H1 (cell line): ENCODE results near the gene RBM47. TPM values are rescaled to one million over a fixed set of nuclear protein-coding genes. Genes with fewer than 3 reads are reported as not detected.

Experiments used
- CTCF ChIA-PET: fragments of 300-600 bp; sonication (Branson Sonifier 250); formaldehyde crosslinking; loops from one replicate; lab custom pipeline; 2021; ENCODE audit not compliant: partially characterized antibody; lab: Charles Lee
- POLR2A ChIA-PET: fragments of 300-600 bp; sonication (Branson Sonifier 250); formaldehyde crosslinking; loops from one replicate; lab custom pipeline; 2021; ENCODE audit warnings: inconsistent platforms; ENCODE audit not compliant: partially characterized antibody; lab: Charles Lee
- DNase-seq, 2 experiments: peaks; one replicate each; pipeline versions ENCODE4 v3.0.0 to v3.0.0-alpha.2; 2010 to 2022; ENCODE audit warnings: low spot score in 2 of 2, low read depth in 1 of 2, mixed read lengths in 1 of 2
- FAIRE-seq: peaks from 2 replicates; lab custom pipeline; 2011; peaks lifted over from hg19 to GRCh38; lab: Jason Lieb, UNC
- H2AFZ ChIP-seq: 2 replicates; pipeline ENCODE4 v1.8.1; 2012; ENCODE audit warnings: low read length, inconsistent platforms
- H2AK5ac ChIP-seq: 2 replicates; pipeline ENCODE4 v1.6.1; 2013; ENCODE audit warnings: low read depth, low read length
- H2BK120ac ChIP-seq: replicated peaks from 2 replicates; pipeline ENCODE3; 2013; ENCODE audit warnings: low read depth, low read length, inconsistent platforms
- H2BK12ac ChIP-seq: 2 replicates; pipeline ENCODE4 v1.6.1; 2013; ENCODE audit warnings: low read depth, low read length
- H2BK15ac ChIP-seq: 2 replicates; pipeline ENCODE4 v1.6.1; 2013; ENCODE audit warnings: low read length
- H2BK20ac ChIP-seq: 2 replicates; pipeline ENCODE4 v1.6.1; 2013; ENCODE audit warnings: low read length
- H2BK5ac ChIP-seq: 2 replicates; pipeline ENCODE4 v1.6.1; 2013; ENCODE audit warnings: low read depth, low read length
- H3K14ac ChIP-seq: 2 replicates; pipeline ENCODE4 v1.6.1; 2013; ENCODE audit warnings: inconsistent platforms; ENCODE audit not compliant: insufficient read length
- H3K18ac ChIP-seq: 2 replicates; pipeline ENCODE4 v1.6.1; 2013; ENCODE audit warnings: low read length; ENCODE audit errors: extremely low read depth
- H3K23ac ChIP-seq: 2 replicates; pipeline ENCODE4 v1.6.1; 2013; ENCODE audit warnings: inconsistent platforms; ENCODE audit not compliant: insufficient read length
- H3K23me2 ChIP-seq: 2 replicates; pipeline ENCODE4 v1.6.1; 2013; ENCODE audit warnings: low read depth, low read length
- H3K27ac ChIP-seq: 2 replicates; pipeline ENCODE4 v1.6.1; 2011; ENCODE audit warnings: low read depth, low read length, inconsistent platforms
- H3K27me3 ChIP-seq, 4 experiments: replicated peaks in 1 of 4; 1 replicate in 1 of 4; 2 replicates in 3 of 4; pipeline versions ENCODE4 v1.6.1 to v1.8.1; 2011 to 2013; ENCODE audit warnings: low read length in 3 of 4, mild to moderate bottlenecking in 3 of 4, inconsistent platforms in 2 of 4, mixed read lengths in 2 of 4, moderate library complexity in 1 of 4; ENCODE audit not compliant: control insufficient read depth in 3 of 4, insufficient read depth in 3 of 4; ENCODE audit errors: extremely low read depth in 1 of 4
- H3K36me3 ChIP-seq, 4 experiments: 2 replicates each; pipeline versions ENCODE4 v1.6.1 to v1.8.1; 2011 to 2013; ENCODE audit warnings: mild to moderate bottlenecking in 4 of 4, low read length in 3 of 4, moderate library complexity in 2 of 4, control low read depth in 1 of 4, inconsistent platforms in 1 of 4; ENCODE audit not compliant: insufficient read depth in 4 of 4, control insufficient read depth in 2 of 4
- H3K4ac ChIP-seq: replicated peaks from 2 replicates; pipeline ENCODE3; 2013; ENCODE audit warnings: low read length, low read depth, mixed read lengths, inconsistent platforms; ENCODE audit not compliant: insufficient read length
- H3K4me1 ChIP-seq, 4 experiments: replicated peaks in 1 of 4; 1 replicate in 1 of 4; 2 replicates in 3 of 4; pipeline versions ENCODE4 v1.6.1 to v1.8.1; 2011 to 2013; ENCODE audit warnings: low read length in 3 of 4, inconsistent platforms in 2 of 4, mixed read lengths in 1 of 4; ENCODE audit not compliant: insufficient read depth in 4 of 4, control insufficient read depth in 3 of 4
- H3K4me2 ChIP-seq, 2 experiments: 2 replicates each; pipeline versions ENCODE4 v1.6.1 to v1.8.1; 2011 to 2013; ENCODE audit warnings: low read depth in 2 of 2, low read length in 2 of 2, control low read depth in 1 of 2, inconsistent platforms in 1 of 2, mild to moderate bottlenecking in 1 of 2; ENCODE audit not compliant: insufficient read depth in 1 of 2
- H3K4me3 ChIP-seq, 4 experiments: fragments of 200-600, 300-600 bp in 1 of 4; sonication (generic), shearing (Covaris generic), sonication (Bioruptor Twin) in 1 of 4; 2 replicates each; pipeline versions ENCODE4 v1.5.1 to v1.8.1; 2011 to 2016; ENCODE audit warnings: low read length in 4 of 4, low read depth in 3 of 4, control low read depth in 2 of 4, inconsistent platforms in 2 of 4, mild to moderate bottlenecking in 2 of 4, mixed read lengths in 1 of 4, moderate library complexity in 1 of 4; ENCODE audit not compliant: insufficient read depth in 2 of 4; ENCODE audit errors: extremely low read depth in 1 of 4
- H3K56ac ChIP-seq: replicated peaks from 2 replicates; pipeline ENCODE3; 2013; ENCODE audit warnings: low read depth, mild to moderate bottlenecking, mixed read lengths, low read length, inconsistent platforms; ENCODE audit not compliant: insufficient read length
- H3K79me1 ChIP-seq: 2 replicates; pipeline ENCODE4 v1.6.1; 2013; ENCODE audit warnings: low read depth, low read length, control low read depth
- H3K79me2 ChIP-seq, 2 experiments: 2 replicates each; pipeline versions ENCODE4 v1.6.1 to v1.8.1; 2012 to 2013; ENCODE audit warnings: low read length in 2 of 2, mild to moderate bottlenecking in 2 of 2, inconsistent platforms in 1 of 2; ENCODE audit not compliant: insufficient read depth in 2 of 2, control insufficient read depth in 1 of 2
- H3K9ac ChIP-seq, 4 experiments: replicated peaks in 1 of 4; 1 replicate in 1 of 4; 2 replicates in 3 of 4; pipeline versions ENCODE4 v1.6.1 to v1.8.1; 2011 to 2013; ENCODE audit warnings: low read depth in 3 of 4, low read length in 3 of 4, control low read depth in 2 of 4, mild to moderate bottlenecking in 2 of 4, moderate library complexity in 2 of 4, inconsistent platforms in 1 of 4; ENCODE audit errors: extremely low read depth in 1 of 4
- H3K9me3 ChIP-seq, 2 experiments: 2 replicates each; pipeline versions ENCODE4 v1.6.1 to v1.8.1; 2012 to 2013; ENCODE audit warnings: mild to moderate bottlenecking in 2 of 2, moderate library complexity in 2 of 2, control low read depth in 1 of 2, inconsistent platforms in 1 of 2, low read depth in 1 of 2, low read length in 1 of 2, mixed read lengths in 1 of 2; ENCODE audit not compliant: insufficient read depth in 2 of 2
- H4K20me1 ChIP-seq, 2 experiments: replicated peaks in 1 of 2; 2 replicates each; pipeline versions ENCODE3 to v1.8.1; 2011 to 2013; ENCODE audit warnings: inconsistent platforms in 2 of 2, low read length in 2 of 2, mild to moderate bottlenecking in 1 of 2; ENCODE audit not compliant: insufficient read depth in 2 of 2, control insufficient read depth in 1 of 2
- H4K5ac ChIP-seq: 2 replicates; pipeline ENCODE4 v1.6.1; 2013; ENCODE audit warnings: low read length, low read depth, mixed read lengths, inconsistent platforms; ENCODE audit not compliant: insufficient read length
- H4K8ac ChIP-seq: 2 replicates; pipeline ENCODE4 v1.8.0; 2013; ENCODE audit warnings: mild to moderate bottlenecking, moderate library complexity, low read length, inconsistent platforms; ENCODE audit not compliant: insufficient read depth; ENCODE audit errors: extremely low read depth
- H4K91ac ChIP-seq: replicated peaks from 2 replicates; pipeline ENCODE3; 2013; ENCODE audit warnings: low read length, mixed read lengths, inconsistent platforms; ENCODE audit not compliant: insufficient read length
- ATF2 ChIP-seq: IDR thresholded peaks from 2 replicates; pipeline ENCODE4 v1.6.1; 2012; ENCODE audit warnings: low read length, inconsistent platforms
- CHD1 ChIP-seq: IDR thresholded peaks from 2 replicates; pipeline ENCODE4 v1.6.1; 2012; ENCODE audit warnings: low read depth, low read length, improper control_type of control experiment
- JUND ChIP-seq: IDR thresholded peaks from 2 replicates; pipeline ENCODE4 v1.6.1; 2011; ENCODE audit warnings: mild to moderate bottlenecking, improper control_type of control experiment, low read length
- KDM5A ChIP-seq: fragments of 200-600 bp; IDR thresholded peaks from 2 replicates; pipeline ENCODE4 v1.7.1; 2012; ENCODE audit warnings: mild to moderate bottlenecking, low read length, inconsistent platforms, mixed read lengths
- POU5F1 ChIP-seq: IDR thresholded peaks from 2 replicates; pipeline ENCODE4 v1.6.1; 2011; ENCODE audit warnings: low read depth, mild to moderate bottlenecking, low read length, moderate library complexity
- RNF2 ChIP-seq: fragments of 200-900, 300-1000 bp; sonication (generic); IDR thresholded peaks from 2 replicates; pipeline ENCODE4 v1.7.1; 2016; ENCODE audit warnings: borderline replicate concordance, low read depth, mild to moderate bottlenecking, antibody characterized with exemption, low read length; ENCODE audit not compliant: poor library complexity, severe bottlenecking; ENCODE audit errors: missing control alignments
- SIRT6 ChIP-seq: IDR thresholded peaks from one replicate; pipeline ENCODE4 v1.7.1; 2012; ENCODE audit warnings: low read length, inconsistent platforms
- TEAD4 ChIP-seq: IDR thresholded peaks from 2 replicates; pipeline ENCODE4 v1.6.1; 2012; ENCODE audit warnings: low read depth, low read length, inconsistent platforms, mixed read lengths
- ZNF274 ChIP-seq: IDR thresholded peaks from 2 replicates; pipeline ENCODE4 v1.7.0; 2012; ENCODE audit warnings: low read length, borderline replicate concordance; ENCODE audit errors: extremely low read depth
- WGBS, 2 experiments: shearing (Covaris generic) in 1 of 2; methylation state at CpG; one replicate each; pipeline versions ENCODE4 v1.1.6 to v1.1.7; 2013 to 2015; ENCODE audit warnings: low lambda C conversion rate in 2 of 2, mixed read lengths in 2 of 2, inconsistent platforms in 1 of 2, low coverage in 1 of 2, missing lambda C conversion rate in 1 of 2; ENCODE audit not compliant: insufficient replicate concordance in 2 of 2, insufficient coverage in 1 of 2, insufficient read length in 1 of 2; ENCODE audit errors: extremely low coverage in 1 of 2, missing lambda C conversion rate in 1 of 2; 5-methylcytosine and 5-hydroxymethylcytosine counted together
- polyA plus RNA-seq, 7 experiments: library from polyadenylated mRNA; depleted of rRNA in 3 of 7; stranded (reverse) in 5 of 7; unstranded in 2 of 7; fragments of >200 nt in 5 of 7; fragments of 200-250 nt in 2 of 7; gene quantifications; 1 replicate in 5 of 7; 2 replicates in 1 of 7; 4 replicates in 1 of 7; pipeline versions ENCODE4 v1.2.1 to v1.2.3, GENCODE V29; 2011 to 2013; ENCODE audit warnings: missing spikeins in 2 of 7, mixed read lengths in 2 of 7
- total RNA-seq: library from RNA; stranded (reverse); fragmentation: NEBNext Ultra II Directional; extraction: Animal tissue kit (Norgen Biotek cat#: 25700); gene quantifications from 2 replicates; pipeline ENCODE4 v1.2.1, GENCODE V29; 2021

The RBM47 gene
- total and polyA plus RNA-seq, 2 of the 8 experiments (the other 6 are each of a cell fraction or from before 2014, with no cell fraction given): 42.8 to 78.9 TPM

- Histone ChIP-seq H3K23me2 (no peaks in the 10 kb centered on the region), H3K79me1 (no peaks in the 10 kb centered on the region; the same call in 1 of the 2 replicates), H3K36me3 (no peaks in the 10 kb centered on the region), H3K9me3 (no peaks in the 10 kb centered on the region), H3K18ac (no peak overlapping the region), H2BK5ac (no peak overlapping the region), H2BK12ac (no peak overlapping the region), H3K4me2 (no peak overlapping the region), H3K9ac (no peak overlapping the region), H3K27me3 (no peaks in the 10 kb centered on the region), H3K23ac (no peak overlapping the region), H4K5ac (no peak overlapping the region), H4K8ac (no peak overlapping the region), H2BK15ac (no peak overlapping the region), H3K14ac (no peak overlapping the region), H3K79me2 (peaks cover 0 to 2% of the 10 kb centered on the region in 2 experiments; a peak in 1 of 4 replicates), H4K91ac (no peak overlapping the region), H3K4me3 (no peak overlapping the region), H3K56ac (no peak overlapping the region), H3K4me1 (peaks cover 0 to 6% (median under 1%) of the 10 kb centered on the region in 4 experiments; a peak in 4 of 7 replicates), H4K20me1 (peaks cover 0 to 2% of the 10 kb centered on the region in 2 experiments), H2BK120ac (no peak overlapping the region), H2AFZ (no peak overlapping the region), H2BK20ac (no peak overlapping the region), H3K4ac (no peak overlapping the region), H2AK5ac (no peak overlapping the region), H3K27ac (no peak overlapping the region)
- ChIA-PET POLR2A (interaction anchor here (1.1 to 1.4 kb wide), 2 partner anchors 11 to 15 kb away, joined by 3 to 4 read pairs; no protein-coding TSS in a partner anchor), CTCF (interaction anchor here (0.6 to 1.6 kb wide), 2 partner anchors 117 to 188 kb away, joined by 3 to 4 read pairs; no protein-coding TSS in a partner anchor)
- TF ChIP-seq SIRT6: no peak
- no peak for TF ChIP-seq POU5F1
- no peak for TF ChIP-seq JUND
- TF ChIP-seq ZNF274: no peak
- no peak for TF ChIP-seq ATF2
- no peak for TF ChIP-seq KDM5A
- no peak for TF ChIP-seq CHD1
- no peak for TF ChIP-seq RNF2
- no peak for TF ChIP-seq TEAD4
- FAIRE-seq: no peak
- DNase-seq: no peak
- 83% methylated on average over 10 of the region's 10 CpGs; no CpG with 5 or more reads in 1 of the 2 experiments for WGBS, 2 experiments
Measured at GRCh38 chr4:40530961-40531635, 98.6 kb downstream of the RBM47 start.
